GM06990 (cell line): ENCODE results near the gene KANK3.
"Not testable (repeated sequence)": the region's sequence is repeated elsewhere in the genome, so short reads cannot be mapped to it uniquely, and the experiment has no call there.

Experiments
- DNase-seq: peaks from one replicate; pipeline ENCODE4 v3.0.0-alpha.2; 2011; ENCODE audit not compliant: insufficient read length; ENCODE audit errors: extremely low read depth
- H3K27me3 ChIP-seq: replicated peaks from 2 replicates; pipeline ENCODE4 v1.6.0; 2011; ENCODE audit warnings: low read length; ENCODE audit not compliant: control insufficient read depth, insufficient read depth
- H3K36me3 ChIP-seq: 2 replicates; pipeline ENCODE4 v1.5.1; 2011; ENCODE audit warnings: low read length; ENCODE audit not compliant: control insufficient read depth, insufficient read depth
- H3K4me3 ChIP-seq: replicated peaks from 2 replicates; pipeline ENCODE4 v1.5.1; 2011; ENCODE audit warnings: low read depth, mild to moderate bottlenecking, control low read depth, low read length
- CTCF ChIP-seq: IDR thresholded peaks from 2 replicates; pipeline ENCODE4 v1.5.1; 2011; ENCODE audit warnings: low read length, control low read depth, mild to moderate bottlenecking, inconsistent platforms; ENCODE audit not compliant: insufficient read depth, poor library complexity, severe bottlenecking

KANK3 gene

GRCh38 chr19:8377598-8377997 lies 34.5 kb upstream of the KANK3 start:
- no peaks in the 10 kb centered on the region; the same call in 1 of the 2 replicates for H3K36me3 ChIP-seq
- H3K4me3 ChIP-seq: no peak overlapping the region
- no peak for DNase-seq
- TF ChIP-seq CTCF: no peak
- H3K27me3 ChIP-seq: no peaks in the 10 kb centered on the region

- DNase-seq, H3K4me3 ChIP-seq, H3K27me3 ChIP-seq, H3K36me3 ChIP-seq: not testable (repeated sequence)
These were observed 33.4 kb upstream of the KANK3 start for GRCh38 chr19:8376373-8376974.

- H3K36me3 ChIP-seq: not testable (repeated sequence)
These were observed 32.7 kb upstream of the KANK3 start for GRCh38 chr19:8375766-8376165.

GRCh38 chr19:8373867-8374813 lies 31.1 kb upstream of the KANK3 start:
- DNase-seq: no peak
- Histone ChIP-seq H3K27me3 (no peaks in the 10 kb centered on the region), H3K4me3 (no peak overlapping the region), H3K36me3 (no peaks in the 10 kb centered on the region; the same call in 1 of the 2 replicates)
- TF ChIP-seq CTCF: no peak

More at GRCh38 chr19:8375766-8376165, 32.7 kb upstream of the KANK3 start:
- DNase-seq, H3K4me3 ChIP-seq, H3K27me3 ChIP-seq: not testable (repeated sequence)

GRCh38 chr19:8371011-8371804 lies 28.1 kb upstream of the KANK3 start:
- DNase-seq: no peak
- H3K36me3 ChIP-seq: no peaks in the 10 kb centered on the region; the same call in 1 of the 2 replicates
- no peaks in the 10 kb centered on the region for H3K27me3 ChIP-seq
- H3K4me3 ChIP-seq: no peak overlapping the region
- TF ChIP-seq CTCF: no peak

- no peaks in the 10 kb centered on the region; the same call in 1 of the 2 replicates for H3K36me3 ChIP-seq
- no peaks in the 10 kb centered on the region; the same call in 1 of the 2 replicates for H3K27me3 ChIP-seq
- DNase-seq: no peak
- no peak overlapping the region for H3K4me3 ChIP-seq
- no peak for TF ChIP-seq CTCF
These were observed 27.3 kb upstream of the KANK3 start for GRCh38 chr19:8370176-8371010.
